Measurements from ENCODE around the gene PHB1. TPM values are rescaled to one million over a fixed set of nuclear protein-coding genes. Genes with fewer than 3 reads are reported as not detected.
A peak's percentile ranks its signal among the peaks of the same experiment; 100 is the strongest.
"Not testable (repeated sequence)": the region's sequence is repeated elsewhere in the genome, so short reads cannot be mapped to it uniquely, and the experiment has no call there.

Gene PHB1
- total RNA-seq, 1 experiment from 2014 or later, result 434 TPM

DNA sequence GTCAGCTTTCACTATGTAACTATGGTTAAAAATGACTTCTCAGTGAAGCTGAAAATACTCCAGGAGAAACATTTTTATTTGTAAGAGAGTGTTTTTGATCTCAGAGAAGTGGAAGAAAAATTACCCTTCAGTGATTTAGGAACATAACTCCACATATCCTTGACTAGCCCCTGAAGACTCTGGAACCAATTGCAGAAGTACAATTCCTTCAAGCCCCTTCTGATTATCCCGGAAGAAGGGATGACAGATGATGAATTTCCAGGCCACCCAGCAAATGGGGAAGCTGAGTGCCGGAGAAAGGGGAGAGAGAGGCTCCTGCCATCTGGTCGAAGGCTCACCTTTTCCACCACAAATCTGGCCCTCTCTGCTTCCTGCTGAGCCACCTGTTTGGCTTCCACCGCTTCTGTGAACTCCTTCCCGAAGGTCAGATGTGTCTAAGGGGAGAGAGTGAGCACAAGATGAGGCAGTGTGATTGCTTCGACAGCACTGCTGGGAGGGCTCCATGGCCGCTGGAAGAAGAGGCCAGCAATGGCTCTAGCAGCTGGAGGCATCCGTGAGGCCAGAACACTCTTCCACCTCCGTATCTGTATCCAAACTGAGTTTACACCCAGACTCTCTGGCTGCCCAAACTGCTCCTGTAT, 8.1 kb downstream of the PHB1 start:
- DNase-seq (ENCODE audit: low spot score), result no peak

DNA sequence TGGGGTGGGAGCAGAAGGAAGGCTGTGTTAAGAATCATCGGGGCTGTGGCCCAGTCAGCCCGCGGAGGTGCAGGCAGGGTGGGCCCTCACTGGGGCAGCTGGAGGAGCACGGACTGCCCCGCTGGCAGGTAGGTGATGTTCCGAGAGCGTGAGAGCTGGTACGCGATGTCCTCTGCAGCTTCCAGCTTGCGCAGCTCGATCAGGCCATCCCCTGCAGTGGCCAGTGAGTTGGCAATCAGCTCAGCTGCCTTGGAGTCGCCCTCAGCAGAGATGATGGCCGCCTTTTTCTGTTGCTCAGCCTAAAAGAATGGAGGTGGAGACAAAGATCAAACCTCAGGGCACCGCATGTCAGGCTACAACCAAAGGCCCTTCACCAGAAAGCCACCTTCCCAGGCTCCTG, 9.8 kb downstream of the PHB1 start:
- DNase-seq (ENCODE audit: low spot score), result no peak

DNA sequence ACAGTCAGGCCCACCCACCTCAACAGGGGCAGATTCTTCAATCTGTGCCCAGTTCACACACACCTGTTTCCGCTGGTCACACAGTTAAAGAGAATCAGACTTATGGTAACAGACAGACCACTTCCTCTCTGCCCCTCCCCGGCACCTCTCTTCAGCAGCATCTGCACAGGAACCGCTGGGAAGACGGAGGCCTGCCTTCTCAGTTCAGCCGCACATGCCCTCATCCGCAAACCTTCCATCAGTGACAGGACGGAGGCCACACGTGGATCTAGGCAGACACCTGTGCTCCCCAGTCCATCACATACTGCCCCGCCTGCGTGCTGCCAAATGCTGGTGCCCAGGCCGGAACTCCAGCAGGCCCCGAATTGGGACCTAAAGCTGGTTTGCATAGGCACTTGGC, 10.3 kb downstream of the PHB1 start:
- DNase-seq (ENCODE audit: low spot score), result no peak

DNA sequence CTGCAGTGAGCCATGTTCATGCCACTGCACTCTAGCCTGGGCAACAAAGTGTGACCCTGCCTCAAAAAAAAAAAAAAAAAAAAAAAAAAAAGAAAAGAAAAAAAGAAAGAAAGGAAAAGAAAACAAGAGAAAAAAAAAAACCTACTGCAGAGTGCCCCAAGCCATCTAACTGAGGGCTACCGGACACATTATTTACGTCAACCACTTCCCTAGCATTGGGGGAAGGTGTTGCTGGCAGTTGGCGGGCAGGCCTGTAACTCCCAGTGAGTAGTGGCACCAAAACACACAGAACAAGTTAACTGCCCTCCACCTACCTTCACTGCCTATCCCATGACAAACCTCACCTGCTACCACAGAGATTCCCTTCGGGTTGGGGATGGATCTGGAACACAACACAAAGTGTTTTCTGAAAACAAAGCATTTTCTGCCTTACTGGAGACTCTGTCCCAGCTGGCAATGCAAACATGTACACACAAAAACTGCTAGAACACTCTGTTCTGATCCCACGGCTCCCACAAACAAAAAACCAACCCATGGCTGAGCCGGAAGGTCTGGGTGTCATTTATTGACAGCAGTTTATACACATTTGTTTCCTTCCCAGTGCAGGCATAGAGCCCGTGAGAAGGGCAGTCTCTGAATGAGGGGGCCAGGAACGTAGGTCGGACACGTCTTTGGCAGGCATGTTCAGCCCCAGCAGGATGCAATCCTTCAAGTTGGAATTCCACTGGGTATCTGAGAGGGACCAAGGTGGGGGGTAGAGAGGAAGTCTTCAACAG, 11.0 kb downstream of the PHB1 start:
- no peak for DNase-seq (ENCODE audit: low spot score)

DNA sequence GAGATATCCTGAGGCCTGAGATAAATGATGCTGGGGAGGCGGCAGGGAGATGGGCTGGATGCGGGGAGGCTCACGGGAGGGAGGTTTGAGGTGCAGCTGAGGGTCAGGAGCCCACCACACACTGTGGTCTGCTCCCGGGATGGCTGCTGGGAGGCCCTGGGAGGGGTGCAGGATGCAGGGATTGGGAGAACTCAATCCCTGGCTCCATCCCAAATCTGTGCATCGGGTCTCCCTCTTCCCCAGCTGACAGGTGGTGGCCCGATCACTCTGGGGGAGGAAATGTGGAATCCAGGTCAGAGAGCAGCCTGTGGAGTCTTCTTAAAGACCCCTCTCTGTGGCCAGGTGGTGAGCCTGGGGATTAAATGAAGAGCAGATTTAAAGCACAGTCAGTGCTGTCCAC, 12.0 kb downstream of the PHB1 start:
- DNase-seq (ENCODE audit: low spot score), result no peak

DNA sequence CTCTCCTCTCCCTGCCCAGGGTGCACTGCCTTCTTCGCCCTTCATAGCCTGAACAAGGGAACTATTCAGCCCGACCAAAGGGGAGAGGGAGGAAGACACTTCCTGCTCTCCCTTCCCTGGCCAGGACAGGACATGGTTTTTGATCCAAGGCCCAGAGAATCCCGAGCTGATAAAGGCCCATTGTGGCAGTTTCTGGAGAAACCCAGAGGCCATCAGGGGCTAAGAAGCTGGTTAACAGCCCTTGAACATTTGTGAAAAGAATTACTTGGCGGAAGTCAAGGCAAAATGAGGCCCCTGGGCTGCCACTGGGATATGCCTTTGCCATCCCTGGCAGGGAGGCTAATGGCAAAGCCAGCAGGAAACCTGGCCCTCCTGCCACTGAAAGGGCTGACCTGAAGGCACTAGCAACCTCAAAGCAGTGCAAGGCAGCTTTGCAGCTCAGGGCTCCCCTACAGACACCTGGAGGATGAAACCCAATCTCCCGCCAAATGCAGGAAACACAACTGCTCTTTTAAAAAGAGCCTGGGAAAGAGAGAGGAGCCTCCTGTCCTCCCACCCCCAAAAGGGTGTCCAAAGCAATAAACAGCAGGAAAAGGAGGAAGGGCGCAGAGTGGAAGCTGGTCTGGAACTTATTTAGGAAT, 12.6 kb downstream of the PHB1 start:
- no peak for DNase-seq (ENCODE audit: low spot score)

DNA sequence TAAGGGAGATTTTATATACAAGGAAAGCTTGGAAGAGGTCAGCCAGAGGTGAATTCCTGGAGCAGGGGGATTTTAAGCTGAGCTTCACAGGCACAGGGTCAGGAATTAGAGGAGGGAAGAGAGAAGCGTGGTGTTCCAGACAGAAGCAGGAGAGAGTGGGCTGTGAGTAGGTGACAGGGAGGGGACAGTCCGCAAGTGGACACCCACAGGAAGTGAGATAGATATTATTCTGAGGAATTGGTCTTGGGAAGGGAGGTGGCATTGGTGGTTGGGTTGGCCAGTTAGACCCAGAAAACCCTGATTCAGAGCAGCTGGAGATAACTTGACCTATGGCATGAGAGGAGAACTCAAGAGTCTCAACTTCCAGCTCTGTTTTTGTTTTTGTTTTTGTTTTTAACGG, 14.7 kb downstream of the PHB1 start:
- no peak for DNase-seq (ENCODE audit: low spot score)

DNA sequence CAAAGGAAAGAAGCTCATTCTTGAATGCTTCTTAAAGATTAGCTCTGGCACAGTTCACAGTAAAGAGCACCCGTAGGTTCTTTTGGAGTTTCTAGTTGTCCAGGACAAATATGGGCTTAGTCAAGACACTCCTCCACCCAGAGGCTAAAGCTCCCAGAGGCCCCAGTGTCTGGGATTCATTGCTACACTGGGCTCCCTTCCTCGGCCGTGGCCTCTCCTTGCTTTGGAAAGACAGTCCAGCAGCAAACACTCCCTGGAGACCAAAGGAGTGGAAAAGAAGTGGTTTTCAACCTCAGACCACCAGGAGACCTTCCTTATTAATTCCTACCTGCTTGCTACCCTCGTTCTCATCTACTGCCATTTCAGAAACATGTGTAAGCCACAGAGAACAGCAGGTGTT, 17.1 kb downstream of the PHB1 start:
- DNase-seq (ENCODE audit: low spot score), result no peak

DNA sequence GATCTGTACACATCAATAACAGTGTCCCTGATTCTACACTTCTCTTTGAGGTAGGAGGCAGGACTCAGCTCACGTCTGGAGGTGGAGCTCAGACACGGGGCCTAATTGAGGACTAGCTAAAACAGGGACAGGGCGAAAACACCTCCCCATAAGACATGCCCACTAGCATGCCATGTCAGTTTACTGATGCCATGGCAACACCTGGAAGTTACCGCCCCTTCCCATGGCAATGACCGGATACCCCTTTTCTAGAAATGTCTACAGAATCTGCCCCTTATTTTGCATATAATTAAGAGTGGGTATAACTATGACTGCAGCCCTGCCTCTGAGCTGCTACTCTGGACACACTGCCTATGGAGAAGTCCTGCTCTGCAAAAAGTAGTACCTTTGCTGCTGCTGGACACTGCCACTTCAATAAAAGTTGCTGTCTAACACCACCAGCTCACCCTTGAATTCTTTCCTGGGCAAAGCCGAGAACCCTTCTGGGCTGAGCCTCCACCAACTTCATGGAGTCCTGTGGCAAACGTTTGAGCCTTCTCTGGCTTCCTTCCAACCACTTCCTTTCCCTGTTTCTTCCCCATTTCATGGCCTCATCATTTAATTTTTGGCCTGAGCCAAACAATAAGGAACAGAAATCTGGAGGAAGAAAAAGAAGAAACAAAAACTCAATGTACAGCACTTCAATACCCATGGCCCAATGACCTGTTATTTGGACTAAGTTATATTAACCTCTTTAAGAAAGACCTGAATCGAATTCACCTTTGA, 21.0 kb downstream of the PHB1 start:
- DNase-seq (ENCODE audit: low spot score), result no peak

DNA sequence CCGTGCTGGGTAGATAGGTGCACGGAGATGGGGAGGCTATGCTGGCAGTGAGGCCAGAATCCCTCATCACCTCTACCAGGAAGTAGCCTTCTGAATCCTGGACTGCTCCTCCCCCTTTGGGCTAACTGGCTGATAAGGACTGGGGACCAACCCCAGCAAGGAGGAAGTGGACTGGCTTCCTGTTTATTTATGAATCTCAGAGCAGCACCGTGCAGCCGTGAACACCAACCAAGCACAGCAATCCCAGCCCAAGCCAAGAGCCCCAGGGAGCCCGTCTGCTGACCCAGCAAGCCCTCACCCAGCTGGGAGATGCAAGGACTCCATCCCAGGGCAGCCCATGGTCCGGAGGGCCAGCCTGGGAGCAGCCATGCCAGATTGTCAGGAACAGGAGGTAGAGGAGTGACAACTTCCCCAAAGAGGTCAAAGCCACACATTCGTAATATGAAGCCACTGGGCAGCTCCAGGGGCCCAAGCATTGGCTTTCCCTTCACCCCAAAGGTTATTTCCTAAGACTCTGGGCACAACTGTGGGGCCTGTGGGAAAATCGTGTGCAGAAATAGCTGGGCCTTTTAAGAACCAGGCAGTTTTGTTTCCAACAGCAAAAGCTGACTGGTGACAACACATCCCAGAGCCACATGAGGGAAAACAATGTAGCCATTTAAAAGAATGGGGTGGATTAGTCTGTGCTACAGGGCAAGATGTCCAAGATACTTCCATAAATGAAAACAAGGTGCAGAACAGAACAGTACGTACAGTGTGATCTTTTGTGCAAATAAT, 23.9 kb downstream of the PHB1 start:
- peak; percentile 33 for DNase-seq (ENCODE audit: low spot score)

DNA sequence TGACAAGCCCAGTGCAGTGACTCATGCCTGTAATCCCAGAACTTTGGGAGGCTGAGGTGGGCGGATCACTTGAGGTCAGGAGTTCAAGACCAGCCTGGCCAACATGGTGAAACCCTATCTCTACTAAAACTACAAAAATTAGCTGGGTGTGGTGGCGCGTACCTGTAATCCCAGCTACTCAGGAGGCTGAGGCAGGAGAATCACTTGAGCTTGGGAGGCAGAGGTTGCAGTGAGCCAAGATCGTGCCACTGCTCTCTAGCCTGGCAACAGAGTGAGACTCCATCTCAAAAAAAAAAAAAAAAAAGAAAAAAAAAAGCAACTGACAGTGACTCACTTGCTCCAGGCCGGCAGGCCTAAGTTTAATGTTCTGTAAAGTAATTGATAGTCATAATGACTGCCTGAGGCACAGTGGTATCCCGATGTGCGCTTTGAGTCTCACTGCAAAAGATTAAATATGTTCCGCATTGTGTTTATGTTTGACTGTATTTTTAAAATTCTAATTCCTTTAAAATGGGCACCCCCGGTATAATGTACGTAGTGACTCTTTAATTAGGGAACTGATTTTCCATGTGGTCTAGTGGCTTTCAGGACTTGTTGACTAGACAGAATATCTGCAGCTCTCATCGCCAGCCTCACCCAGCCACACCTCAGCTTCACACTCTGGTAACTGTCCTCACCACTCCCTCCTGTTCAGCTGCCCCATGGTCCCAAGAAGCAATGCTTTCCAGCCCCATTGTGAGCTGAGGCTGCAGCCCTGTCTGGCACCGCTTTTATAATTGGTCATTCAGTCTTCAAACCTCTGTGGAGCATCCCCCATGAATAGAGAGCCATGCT, 25.0 kb downstream of the PHB1 start:
- not testable (repeated sequence) for DNase-seq (ENCODE audit: low spot score)

DNA sequence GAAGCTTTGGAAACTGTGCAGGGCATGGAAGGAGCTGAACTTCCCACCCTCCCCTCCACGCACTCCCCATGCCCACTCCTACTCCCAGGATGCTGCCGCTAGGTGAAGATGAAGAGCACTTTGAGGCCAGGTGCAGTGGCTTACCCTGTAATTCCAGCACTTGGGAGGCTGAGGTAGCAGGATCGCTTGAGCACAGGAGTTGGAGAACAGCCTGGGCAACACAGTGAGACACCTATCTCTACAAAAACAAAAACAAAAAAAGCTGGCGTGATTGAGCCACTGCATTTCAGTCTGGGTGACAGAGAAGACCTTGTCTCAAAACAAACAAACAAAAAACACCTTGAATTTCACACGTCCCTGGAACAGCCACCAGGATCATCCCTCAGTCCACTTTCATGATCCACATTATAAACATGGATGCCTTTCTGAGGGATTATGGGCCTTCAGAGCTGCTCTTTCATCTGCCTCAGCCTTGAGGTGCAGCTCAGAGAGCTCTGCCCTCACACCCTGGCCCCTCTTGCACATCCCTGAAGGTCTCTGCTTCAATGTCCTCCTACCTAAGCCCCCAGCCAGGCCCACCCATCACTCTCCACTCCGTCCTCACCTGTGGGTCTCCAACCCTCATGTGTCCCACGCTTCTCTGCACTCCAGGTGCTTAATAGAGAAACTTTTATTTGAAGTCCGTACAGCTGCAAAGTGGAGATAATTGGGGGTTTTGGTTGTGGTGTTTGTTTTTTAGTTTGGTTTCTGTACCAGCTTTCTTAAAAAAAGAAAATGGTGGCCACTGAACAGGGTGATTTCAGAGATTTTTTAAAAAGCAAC, 25.8 kb downstream of the PHB1 start:
- DNase-seq (ENCODE audit: low spot score), result no peak

DNA sequence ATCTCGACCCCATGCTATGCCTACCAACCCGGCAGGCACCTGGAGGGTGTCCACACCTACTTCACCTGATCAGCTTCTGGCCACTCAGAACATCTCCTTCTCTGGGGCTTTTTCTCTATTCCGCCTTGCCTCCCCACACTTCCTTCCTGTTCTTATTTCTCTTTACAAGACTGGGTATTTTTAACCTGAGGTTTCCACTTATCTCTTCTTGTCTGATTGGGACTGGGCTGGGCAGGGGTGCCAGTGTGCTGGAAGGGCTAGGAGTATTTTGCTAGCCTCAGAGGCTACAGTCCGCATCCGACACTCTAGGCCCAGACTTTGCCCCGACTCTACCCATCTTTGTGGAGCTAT, 26.4 kb downstream of the PHB1 start:
- no peak for DNase-seq (ENCODE audit: low spot score)

DNA sequence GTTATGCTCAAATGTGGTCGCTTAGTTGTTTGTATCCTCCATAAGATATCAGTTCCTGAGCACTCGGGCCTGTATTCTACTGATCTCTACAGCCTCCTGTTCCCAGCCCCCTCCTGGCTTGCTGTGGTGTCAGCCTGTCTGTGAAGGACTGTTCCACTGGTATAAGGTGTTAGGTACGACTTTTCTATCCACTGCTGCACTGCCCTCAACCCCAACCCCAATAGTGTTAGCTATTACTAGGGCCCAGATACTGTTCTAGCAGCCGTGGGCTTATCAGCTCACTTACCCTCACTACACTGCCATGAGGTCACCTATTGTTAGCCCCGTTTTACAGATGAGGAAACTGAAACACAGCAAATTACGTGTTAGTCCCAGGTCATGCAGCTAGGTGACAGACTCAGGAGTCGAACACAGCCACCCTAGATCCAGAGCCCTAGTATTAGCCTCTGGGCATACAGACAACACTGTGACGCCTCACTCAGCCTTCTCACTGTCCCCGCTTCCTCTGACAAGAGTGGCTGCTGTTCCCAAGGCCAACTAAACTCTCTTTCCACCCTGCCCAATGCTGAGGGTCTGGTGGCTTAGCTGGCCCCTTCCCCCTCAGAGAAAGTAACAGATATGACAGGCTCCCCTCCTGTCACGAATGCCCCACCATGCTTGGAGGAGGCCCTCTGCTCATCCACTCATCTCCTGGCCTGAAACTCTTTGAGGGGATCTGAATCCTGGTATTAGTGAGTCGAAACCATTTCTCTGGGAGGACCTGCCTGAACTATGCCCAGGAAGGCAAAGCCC, 27.0 kb downstream of the PHB1 start:
- DNase-seq (ENCODE audit: low spot score), result no peak

DNA sequence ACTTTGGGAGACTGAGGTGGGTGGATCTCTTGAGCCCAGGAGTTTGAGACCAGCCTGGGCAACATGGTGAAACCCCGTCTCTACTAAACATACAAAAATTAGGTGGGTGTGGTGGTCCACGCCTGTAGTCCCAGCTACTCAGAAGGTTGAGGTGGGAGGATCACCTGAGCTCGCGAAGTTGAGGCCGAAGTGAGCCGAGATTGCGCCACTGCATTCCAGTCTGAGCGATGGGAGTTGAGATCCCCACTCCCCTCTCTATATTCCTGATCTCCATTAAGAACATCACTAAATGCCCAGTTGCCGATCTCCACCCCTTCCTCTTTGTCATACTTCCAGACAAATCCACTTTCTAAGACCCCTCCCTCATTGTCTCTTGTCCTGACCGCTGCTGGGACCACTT, 28.3 kb downstream of the PHB1 start:
- DNase-seq (ENCODE audit: low spot score), result no peak

DNA sequence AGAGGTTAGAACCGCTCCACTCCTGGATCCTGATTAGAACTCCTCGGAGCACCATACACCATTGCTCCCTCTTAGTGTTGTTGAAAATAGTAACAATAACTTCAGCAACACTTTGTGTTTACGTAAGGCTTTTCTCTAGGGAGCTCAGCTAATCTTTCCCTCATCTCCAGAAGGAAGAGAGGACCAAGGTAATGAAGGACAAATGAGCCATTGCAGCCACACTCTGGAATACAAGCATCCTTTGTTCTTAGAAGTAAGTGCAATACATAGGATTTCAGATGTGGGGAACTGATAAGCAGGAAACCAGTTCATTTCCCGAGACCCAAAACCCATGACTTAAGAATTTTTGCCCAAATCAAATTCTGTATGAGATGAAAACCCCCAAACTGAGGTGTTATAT, 29.7 kb downstream of the PHB1 start:
- no peak for DNase-seq (ENCODE audit: low spot score)

DNA sequence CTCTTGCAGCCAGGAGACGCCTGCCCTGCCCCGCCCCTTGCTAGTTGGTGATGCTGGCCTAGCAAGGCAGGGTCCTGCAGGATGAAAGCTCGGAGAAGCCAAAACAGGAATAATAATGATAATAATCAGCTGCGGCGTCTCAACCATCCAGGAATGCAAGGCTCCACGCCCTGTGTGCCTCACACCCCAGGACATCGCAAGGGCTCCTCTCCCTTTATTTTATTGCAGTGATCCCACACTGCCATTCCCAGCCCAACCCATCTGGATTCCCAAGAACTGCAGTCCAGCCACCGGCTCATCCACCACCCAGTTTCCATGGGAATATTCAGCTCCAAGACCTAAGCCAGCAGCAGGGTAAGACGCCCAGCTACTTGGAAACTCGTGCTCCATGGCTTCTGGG, 31.6 kb downstream of the PHB1 start:
- DNase-seq (ENCODE audit: low spot score), result no peak

DNA sequence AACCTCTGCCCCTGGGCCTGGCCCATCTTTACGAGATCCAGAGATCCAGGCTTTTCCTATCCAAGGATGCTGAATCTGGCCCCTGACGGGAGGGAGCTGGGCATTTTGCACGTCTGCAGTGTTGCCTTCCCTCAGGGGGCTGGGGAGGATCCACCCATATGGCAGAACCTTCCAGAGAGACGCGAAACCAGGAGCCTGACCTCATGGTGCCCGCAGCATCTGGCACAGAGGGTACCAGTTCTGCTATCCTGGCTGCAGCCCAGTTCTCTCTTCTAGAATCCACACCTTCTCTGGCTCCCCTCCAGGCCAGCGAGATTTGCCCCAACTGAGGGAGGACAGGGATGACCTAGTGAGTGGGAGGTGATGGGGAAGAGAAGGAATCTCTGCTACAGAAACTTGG, 32.1 kb downstream of the PHB1 start:
- no peak for DNase-seq (ENCODE audit: low spot score)

DNA sequence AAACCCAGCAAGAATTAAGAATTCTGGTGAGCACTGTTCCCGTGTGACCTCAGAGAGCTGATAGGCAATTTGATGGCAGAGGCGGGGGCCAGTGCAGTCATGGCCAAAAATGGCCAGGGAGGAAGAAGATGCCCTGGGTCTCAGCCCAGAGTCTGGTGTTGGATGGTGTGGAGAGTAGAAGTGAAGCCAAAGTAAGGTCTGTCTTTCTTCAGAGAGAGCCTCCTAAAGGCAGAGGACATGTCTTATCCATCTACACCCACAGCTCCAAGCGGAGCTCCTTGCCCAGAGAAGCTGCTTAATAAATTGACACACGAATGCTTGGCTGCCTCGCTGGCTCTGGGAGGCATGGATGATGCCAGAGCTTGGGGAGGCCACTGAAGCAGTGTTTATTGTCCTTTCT, 32.9 kb downstream of the PHB1 start:
- DNase-seq (ENCODE audit: low spot score), result no peak
